ENCODE results near the gene KHK.

KHK gene

GRCh38 chr2:27086724-27087593, at the start of gene KHK:
TSS of gene KHK (plus strand) at chr2:27086772. CDS start at chr2:27087260, 488 bp downstream.
- H3K4me3 ChIP-seq (ENCODE audit: low read length) = peak within 1 kb of the TSS; percentile 58
- no peak for TF ChIP-seq CTCF (conservative IDR thresholded peaks at IDR 0.05; ENCODE audit: low read length)
- no peak for DNase-seq (ENCODE audit: low read depth)

GRCh38 chr2:27038012-27038411, 48.6 kb upstream of the KHK start:
- TF ChIP-seq CTCF (conservative IDR thresholded peaks at IDR 0.05; ENCODE audit: low read length) = no peak
- no peak for DNase-seq (ENCODE audit: low read depth)
- H3K4me3 ChIP-seq (ENCODE audit: low read length) = no peak overlapping the region

GRCh38 chr2:27038631-27039339, 47.8 kb upstream of the KHK start:
- no peak for TF ChIP-seq CTCF (conservative IDR thresholded peaks at IDR 0.05; ENCODE audit: low read length)
- no peak for DNase-seq (ENCODE audit: low read depth)
- no peak overlapping the region for H3K4me3 ChIP-seq (ENCODE audit: low read length)

- no peak for TF ChIP-seq CTCF (conservative IDR thresholded peaks at IDR 0.05; ENCODE audit: low read length)
- DNase-seq (ENCODE audit: low read depth) = no peak
- no peak overlapping the region for H3K4me3 ChIP-seq (ENCODE audit: low read length)
Observed at GRCh38 chr2:27039426-27039825, 47.1 kb upstream of the KHK start.

- no peak for DNase-seq (ENCODE audit: low read depth)
- H3K4me3 ChIP-seq (ENCODE audit: low read length) = no peak overlapping the region
- no peak for TF ChIP-seq CTCF (conservative IDR thresholded peaks at IDR 0.05; ENCODE audit: low read length)
Observed at GRCh38 chr2:27039871-27040270, 46.7 kb upstream of the KHK start.

GRCh38 chr2:27040282-27040681, 46.3 kb upstream of the KHK start:
- H3K4me3 ChIP-seq (ENCODE audit: low read length) = no peak overlapping the region
- no peak for DNase-seq (ENCODE audit: low read depth)
- TF ChIP-seq CTCF (conservative IDR thresholded peaks at IDR 0.05; ENCODE audit: low read length) = no peak

GRCh38 chr2:27041752-27042151, 44.8 kb upstream of the KHK start:
- TF ChIP-seq CTCF (conservative IDR thresholded peaks at IDR 0.05; ENCODE audit: low read length) = no peak
- no peak overlapping the region for H3K4me3 ChIP-seq (ENCODE audit: low read length)
- DNase-seq (ENCODE audit: low read depth) = no peak
